Right renal cortex interstitium (tissue), 3 donors: Measurements from ENCODE around the gene SCAMP2. TPM values are rescaled to one million over a fixed set of nuclear protein-coding genes. Genes with fewer than 3 reads are reported as not detected.

Experiments used
- DNase-seq, 3 donors: peaks; one replicate each; pipeline ENCODE4 v3.0.0-alpha.2; 2013; ENCODE audit warnings: low read depth in 3 of 3, low spot score in 2 of 3
- polyA plus RNA-seq, 3 donors: library from polyadenylated mRNA; unstranded; fragments of 120-200 nt; gene quantifications; one replicate each; pipeline ENCODE4 v1.2.1, GENCODE V29; 2013; ENCODE audit not compliant: insufficient read length in 3 of 3

The SCAMP2 gene
- polyA plus RNA-seq, 3 donors = 63.1 to 75.9 (median 69.4) TPM

DNA sequence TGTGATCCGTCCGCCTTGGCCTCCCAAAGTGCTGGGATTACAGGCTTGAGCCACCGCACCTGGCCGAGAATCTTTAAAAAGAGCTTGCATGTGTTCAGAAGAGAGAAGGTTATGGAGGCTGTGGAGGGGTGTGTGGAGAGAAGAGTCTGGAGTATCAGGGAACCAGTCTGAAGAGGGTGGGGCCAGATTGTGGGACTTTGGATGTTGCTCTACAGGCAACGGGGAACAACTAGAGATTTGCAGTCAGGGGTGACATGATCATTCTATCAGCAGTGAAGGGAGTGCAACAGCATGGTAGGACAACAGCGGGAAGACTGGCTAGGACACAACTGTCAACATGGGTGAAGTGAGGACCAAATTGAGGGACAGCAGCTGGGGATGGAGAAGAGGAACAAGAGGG, 8.9 kb downstream of the SCAMP2 start:
- DNase-seq = no peak

DNA sequence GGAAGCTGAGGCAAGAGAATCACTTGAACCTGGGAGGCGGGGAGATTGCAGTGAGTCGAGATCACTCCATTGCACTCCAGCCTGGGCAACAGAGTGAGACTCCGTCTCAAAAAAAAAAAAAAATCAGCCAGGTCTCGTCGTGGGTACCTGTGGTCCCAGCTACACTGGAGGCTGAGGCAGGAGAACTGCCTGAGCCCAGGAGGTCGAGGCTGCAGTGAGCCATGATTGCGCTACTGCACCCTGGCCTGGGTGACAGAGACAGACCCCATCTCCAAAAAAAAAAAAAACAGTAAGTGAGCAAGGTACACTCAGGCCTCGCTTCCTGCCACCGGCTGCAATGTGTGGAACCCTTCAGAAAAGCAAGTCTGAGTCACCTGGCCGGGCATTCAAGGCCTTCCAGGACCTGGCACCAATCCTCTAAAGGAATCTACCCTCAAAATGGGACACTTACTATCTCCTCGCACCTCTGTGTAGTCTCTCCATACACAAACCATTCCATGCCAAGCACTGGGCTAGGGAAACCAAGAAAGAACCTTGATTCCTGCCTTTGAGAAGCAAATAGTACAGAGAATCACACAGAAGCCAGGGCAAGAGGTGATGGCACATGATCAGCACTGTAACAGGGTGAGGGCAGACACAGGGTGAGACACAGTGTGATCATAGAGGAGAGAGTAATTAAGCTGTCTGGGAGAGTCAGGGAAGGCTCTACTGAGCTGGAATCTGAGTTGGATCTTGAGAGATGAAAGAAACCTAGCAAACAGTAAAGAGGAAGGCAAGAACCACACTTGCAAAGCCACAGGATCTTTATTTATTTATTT, 9.7 kb downstream of the SCAMP2 start:
- DNase-seq = no peak

DNA sequence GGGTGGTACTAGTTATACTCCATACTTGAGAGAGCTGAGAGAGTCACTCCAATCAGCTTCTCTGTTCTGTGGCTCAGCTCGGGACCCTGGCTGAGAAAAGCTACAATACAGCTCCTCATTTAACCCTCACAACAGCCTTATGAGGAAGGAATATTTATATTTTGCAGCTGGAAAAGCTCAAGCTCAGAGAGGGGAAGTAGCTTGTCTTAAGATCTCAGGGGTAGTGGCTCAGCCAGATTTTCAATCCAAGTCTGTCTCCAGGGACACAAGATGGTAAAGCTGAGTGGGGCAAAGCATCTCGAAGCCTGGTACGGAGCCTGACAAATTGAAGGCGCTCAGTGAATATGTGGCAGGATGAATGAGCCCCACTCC, 14.8 kb downstream of the SCAMP2 start:
- no peak for DNase-seq

DNA sequence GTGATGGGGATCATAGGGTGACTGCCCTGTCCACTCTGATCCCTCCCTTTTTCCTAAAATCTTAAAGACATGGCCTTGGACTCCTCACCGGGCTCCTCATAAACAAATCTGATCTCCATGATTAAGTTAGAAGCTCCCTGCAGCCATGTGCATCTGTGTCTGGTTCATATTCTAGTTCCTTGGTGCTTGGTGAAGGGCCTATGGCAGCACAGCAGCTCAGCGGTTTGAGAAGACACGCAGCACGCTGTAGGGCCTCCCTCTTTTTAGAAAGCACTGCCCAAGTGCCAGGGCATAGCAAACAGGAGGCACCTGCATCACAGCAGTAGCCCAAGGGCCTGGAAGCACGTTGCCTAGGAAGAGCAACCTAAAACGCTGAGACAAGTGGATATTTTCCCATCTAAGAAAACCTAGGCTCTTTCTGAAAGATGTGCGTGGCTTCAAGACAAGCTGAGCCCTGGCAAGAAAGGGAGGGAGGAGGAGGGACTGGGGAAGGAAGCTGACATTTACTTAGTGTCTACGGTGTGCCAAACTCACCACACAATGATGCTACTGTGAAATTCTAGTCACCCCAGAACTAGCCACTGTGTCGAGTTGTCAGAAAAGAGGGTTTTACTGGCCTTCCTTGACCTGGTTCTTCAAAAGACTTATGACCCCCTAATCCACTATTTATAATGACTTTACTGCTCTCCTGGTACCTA, 15.3 kb downstream of the SCAMP2 start:
- no peak for DNase-seq

DNA sequence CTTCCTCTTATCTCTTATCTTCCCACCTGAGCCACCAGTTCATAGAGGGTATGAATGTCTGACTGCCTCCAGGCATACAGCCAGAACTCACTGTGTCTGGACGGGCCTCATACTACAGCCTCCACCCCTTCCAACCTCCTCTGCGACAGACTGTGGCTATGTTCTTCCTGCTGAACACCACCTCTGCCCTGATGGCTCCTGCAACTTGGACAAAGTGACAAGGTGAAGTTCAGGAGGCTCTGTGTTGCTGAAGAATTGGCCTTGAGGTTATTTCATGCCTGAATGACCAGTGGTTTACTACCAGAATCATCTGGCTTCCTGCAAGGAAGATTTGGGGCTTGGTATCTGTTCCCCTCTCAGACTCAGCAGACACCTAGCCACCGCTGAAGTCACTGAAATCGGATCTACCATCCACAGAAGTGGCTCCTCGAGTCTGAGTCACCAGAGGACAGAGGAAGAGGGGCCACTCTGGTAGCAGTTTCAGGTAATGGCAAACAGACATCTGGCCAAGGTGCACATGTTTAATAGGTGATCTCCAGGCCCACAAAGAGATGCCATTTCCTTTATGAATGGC, 16.0 kb downstream of the SCAMP2 start:
- DNase-seq = no peak

DNA sequence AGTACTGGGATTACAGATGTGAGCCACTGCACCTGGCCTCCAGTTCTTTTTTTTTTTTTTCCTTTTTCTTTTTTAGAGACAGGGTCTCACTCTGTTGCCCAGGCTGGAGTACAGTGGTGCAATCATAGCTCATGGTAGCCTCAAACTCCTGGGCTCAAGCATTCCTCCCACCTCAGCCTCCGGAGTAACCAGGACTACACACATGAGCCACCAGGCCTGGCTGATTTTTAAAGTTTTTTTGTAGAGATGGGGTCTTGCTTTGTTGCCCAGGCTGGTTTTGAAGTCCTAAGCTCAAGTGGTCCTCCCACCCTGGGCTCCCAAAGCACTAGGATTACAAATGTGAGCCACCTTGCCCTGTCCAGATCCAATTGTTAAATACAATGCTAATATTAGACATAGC, 16.6 kb downstream of the SCAMP2 start:
- no peak for DNase-seq

DNA sequence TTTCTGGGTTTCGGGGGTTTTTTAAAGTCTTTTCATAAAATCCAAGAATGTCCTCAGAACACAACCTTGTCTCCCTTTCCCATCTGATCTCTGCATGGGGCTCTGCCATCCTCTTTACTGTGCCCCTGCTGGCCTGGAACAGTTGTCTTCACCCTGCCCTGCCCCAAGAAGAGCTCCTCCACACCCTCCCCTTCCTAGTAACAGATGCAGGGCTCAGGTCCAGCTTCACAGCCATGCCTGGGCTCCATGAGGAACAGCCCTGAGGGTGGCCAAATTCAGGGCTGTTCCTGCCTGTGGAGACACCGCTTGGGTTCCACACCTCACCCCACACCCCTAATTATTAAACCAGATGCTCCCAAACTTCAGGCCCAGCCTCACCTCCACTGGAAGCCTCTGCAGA, 17.3 kb downstream of the SCAMP2 start:
- no peak for DNase-seq

DNA sequence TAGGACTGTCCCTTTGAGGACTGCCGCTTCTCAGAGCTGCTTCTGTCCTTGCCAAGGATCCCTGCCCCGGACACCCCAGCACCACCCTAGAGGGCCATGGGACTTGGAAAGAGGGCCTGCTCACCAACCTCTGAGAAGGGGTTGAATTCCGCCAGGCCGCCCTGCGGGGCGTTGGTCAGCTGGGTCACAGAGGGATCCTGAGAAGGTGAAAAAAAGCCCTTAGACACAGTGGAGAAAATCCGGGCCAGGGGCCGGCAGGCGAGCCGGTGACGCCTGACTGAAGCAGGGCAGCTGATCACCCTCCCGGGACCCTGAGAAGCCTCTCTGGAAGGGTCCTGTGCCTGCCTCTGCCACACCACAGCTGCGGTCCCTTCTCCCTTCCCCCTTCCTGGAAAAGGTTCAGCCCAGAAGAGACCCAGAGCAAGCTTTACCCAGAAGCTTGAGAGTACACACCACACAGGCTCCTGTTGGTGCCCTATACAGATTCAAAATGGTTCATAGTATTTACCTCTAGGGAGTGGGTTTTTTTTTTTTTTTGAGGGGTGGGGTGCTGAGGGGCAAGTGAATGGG, 18.6 kb downstream of the SCAMP2 start:
- no peak for DNase-seq

DNA sequence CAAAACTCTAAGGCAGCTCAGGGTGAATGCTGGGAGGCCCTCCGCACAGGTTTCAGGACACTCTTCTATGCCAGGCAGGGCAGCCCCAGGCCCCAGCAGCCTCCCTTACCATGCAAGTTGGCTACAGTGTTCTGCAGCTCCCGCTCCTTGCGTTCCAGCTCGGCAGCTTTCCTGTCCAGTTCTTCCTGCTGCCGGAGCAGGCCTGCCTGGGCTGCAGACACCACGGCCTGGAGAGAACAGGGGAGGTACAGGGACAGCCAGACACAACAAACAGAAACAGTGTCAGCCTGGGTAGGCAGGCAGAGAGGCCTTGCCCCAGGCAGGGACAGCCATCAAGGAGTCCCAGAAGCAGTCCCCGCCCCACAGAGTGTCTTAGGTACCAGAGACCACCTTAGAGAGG, 21.2 kb downstream of the SCAMP2 start:
- DNase-seq = no peak

DNA sequence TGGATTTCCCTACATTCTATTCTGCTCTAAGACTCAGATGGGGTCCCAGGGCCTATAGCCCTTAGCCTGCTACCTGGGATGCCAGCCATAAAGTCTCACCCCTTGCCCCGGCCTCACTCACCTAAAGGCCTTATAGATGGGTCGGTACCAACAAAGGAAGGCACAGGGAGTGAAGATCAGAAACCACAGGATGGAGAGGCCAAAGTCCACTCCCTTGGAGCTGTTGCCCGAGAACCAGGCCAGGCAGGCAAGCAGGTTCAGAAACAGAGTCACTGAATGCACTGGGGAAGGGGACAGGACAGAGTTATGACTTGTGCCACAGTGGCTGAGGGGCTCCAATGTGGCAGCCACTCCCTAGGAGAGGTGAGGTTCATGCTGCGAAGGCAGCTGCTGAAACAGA, 22.8 kb downstream of the SCAMP2 start:
- no peak for DNase-seq

DNA sequence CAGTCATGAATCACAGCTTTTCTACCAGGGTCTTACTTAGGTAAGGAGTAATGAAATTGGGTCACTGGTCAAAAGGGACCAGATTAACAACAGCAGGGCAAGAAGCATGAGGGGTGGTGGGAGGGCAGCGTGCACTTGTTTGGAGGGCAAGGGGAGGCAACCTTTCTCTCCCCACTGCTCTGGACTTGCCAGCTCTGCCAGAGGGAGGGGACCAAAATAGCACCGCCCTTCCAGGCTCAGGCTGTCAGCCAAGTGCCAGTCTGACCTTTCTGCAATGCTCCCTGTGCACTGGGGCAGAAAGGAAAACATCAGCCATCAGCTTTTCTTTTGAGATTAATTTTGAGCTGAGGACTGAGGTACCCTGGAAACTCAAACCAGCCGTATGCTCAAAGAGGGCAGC, 25.7 kb downstream of the SCAMP2 start:
- no peak for DNase-seq

DNA sequence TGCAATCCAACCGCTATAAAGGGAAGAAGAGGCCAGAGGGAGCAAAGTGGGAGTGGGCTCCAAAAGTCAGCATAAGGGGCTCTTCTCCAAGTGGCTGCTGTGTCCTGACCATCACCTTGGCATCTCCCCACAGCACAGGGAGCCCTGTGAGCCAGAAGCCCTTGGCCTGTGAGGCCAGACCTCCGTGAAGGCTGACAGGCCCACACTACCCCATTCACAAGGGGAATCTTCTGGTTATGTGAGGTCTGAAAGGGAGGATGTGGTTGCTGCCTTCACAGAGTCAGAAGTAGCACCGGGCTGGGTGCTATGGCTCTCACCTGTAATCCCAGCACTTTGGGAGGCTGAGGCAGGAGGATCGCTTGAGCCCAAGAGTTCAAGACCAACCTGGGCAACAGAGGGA, 27.6 kb downstream of the SCAMP2 start:
- no peak for DNase-seq

DNA sequence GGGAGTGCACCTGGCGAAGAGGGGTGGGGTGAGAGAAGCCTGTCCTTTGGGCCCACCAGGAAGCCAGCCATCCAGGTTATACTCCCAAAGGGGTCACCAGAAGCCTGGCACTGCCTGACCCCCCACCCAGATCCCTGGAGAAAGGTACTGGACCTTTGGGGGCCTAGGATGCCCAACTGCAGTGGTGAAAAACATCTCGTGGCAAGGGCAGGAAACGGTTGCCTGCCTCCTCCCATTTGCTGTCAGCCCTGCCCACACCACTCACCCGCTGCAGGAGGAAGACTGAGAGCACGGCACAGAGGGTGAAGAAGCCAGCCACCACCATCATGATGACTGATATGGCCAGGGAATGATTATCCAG, 28.0 kb downstream of the SCAMP2 start:
- no peak for DNase-seq

DNA sequence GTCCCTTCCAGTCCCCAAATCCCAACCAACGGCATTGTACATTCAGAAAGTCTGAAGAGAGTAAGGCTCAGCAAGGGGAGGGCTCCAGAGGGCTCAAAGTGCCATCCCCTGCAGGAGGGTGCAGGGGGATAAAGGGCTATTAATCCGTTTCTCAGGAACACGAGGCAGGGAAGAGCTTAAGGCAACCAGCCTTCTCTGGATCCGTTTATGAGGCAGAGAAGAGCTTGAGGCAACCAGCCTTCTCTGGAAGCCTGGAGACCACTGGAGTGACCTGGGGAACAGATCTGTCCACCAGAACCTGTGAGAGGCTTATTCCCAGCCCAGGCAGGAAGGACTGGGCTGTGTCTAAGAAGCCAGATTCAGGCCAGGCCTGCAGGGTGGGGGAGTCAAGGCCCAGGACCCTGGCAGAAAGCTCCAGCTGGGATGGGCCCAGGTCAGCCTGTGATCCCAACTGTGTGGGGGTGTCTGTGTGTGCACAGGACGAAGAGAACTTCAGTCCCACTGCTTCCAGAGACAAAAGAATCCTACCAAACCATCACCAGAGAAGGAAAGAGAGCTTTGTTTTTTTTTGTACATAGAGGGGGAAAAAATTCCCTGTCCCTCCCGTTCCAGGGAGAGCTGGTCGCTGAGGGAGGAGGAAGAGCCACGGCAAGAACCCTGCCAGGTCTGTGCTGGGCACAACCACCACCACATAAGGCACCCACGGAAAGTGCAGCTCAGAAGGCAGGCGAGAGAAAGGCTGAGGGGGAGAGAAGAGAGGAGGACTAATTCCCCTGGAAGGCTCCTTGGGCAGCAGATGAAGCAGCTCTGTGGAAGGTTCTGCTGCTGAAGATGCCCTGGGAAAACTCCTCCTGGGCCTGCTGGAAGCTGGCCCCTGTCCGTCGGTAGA, 28.6 kb downstream of the SCAMP2 start:
- DNase-seq = no peak

DNA sequence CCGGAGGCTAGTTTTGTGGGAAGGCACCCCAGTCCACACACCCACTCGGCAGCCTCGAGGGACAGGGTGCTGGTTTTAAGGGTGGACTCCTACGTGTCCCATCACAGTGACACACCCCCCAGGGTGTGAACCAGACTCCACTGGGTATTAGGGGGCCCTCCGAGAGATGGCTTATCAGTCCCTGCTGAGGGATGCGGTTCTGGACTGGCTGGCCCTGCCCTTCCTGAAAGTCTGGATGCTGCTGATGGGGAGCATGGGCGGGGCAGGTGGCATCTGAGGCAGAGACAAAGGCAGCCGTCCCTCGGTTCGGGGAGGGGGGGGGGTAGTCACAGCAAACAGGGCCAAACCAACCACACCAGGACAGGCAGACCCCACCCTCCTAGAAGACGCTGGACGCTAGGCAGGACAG, 29.3 kb downstream of the SCAMP2 start:
- DNase-seq = no peak

DNA sequence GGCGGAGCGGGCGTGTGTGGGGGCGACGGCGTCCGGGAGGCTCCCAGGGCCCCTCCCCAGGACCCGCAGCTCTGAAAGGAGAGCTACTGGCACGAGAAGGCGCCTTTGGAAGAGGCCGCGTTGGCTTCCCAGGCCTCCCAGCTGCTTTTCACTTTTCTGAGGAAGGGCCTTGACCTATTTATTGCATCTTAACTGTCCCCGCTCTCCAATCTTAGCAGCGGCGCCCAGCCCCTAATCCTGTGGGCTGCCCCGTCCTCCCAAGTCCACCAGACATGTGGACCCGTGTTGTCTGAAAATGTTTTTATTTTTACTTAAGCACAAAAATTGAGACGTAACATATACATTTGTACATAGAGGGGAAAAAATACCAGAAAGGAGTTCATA, 29.7 kb downstream of the SCAMP2 start:
- no peak for DNase-seq

DNA sequence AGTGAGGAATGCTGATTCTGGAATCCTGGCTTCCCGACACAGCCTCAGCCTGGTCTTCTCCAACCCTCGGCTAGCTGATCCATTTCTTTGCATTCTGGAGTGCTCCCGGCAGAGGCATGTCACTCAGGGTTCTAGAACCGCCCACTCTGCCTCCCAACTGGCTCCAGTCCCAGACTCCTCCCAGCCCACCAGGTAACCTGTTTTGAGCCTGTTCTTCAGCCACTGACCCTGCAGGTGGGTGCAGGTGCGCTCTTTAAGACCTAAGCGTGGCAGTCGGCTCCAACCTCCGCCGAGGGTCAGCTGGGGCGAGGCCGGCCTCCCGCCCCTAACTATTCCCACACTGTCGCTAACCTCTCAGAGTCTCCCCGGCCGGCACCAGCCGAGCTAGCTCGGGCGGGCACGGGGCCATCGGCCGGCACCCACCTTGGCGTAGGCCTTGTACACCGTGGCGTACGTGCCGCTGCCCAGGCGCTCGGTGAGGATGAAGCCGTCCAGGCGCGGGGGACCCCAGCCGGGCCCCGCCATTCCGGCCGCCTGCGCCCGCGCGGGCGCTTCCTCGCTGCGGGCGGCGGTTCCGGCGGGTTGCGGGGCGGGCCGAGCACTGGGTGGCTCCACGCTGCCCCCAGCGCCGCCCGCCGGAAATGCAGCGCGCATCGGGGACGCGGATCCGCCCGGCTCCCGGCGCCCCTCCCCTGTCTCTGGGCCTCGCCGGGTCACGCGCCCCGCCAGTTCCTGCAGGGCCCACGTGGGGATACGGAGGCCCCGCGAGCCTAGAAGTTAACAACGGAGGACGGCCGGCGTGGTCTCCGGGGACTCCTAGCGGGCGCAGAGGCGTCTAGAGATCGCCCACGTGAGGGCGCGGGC, 30.4 kb downstream of the SCAMP2 start, which contains the start of gene ULK3:
TSS of gene ULK3 (minus strand) at position 576 of the 864 bp plus-strand sequence. CDS start at position 525, 51 bp downstream.
- DNase-seq = peak; percentile 62 to 80 (median 69)

DNA sequence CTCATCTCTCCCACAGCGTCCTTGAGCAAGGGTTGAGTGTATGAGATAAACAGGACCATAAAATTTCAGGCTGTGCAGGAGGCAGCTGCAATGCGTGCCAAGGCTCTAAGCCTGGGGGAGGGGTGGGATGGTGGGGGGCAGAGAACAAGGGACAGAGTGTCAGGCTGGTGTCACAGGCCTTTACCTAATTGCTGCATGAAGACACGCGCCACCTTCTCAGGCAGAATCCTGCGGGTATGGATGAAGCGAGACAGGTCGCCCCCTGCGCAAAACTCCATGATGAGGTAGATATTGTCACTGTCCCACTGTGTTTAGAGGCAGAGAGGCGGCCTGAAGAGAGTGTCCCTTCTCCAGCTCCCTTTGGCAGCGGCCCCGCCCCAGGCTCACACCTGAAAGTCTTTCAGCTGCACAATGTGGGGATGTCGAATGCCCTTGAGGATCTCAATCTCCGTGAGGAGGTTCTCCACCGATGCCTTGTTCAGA, 31.2 kb downstream of the SCAMP2 start:
- DNase-seq = no peak
